Measurements from ENCODE around the gene SORCS3. TPM values are rescaled to one million over a fixed set of nuclear protein-coding genes. Genes with fewer than 3 reads are reported as not detected.

Gene SORCS3
- total and polyA plus RNA-seq, 10 of the 15 experiments (the other 5 are each of a cell fraction or from before 2014, with no cell fraction given): 0.01 to 0.04 (median 0.02) TPM; not detected in 7

GRCh38 chr10:105023211-105024111 is 382.4 kb downstream of the SORCS3 start:
- FAIRE-seq (no peak), ATAC-seq (no peak), DNase-seq (ENCODE audit: low read depth, low spot score) (no peak)
- no peak overlapping the region for H3K9ac ChIP-seq (ENCODE audit: control insufficient read depth, insufficient read depth, low read length)
- no peaks in the 10 kb centered on the region for H3K4me1 ChIP-seq (ENCODE audit: control insufficient read depth, insufficient read depth, low read length)
- ChIA-PET CTCF (no interaction called here), SMC1A (ENCODE audit: uncharacterized antibody, unreplicated experiment) (interaction anchor here (0.9 kb wide), 1 partner anchor 9 kb away, joined by 3 read pairs; no protein-coding TSS in a partner anchor), RAD21 (ENCODE audit: unreplicated experiment) (no interaction called here), POLR2A (no interaction called here)
- no peak overlapping the region for H3K4me2 ChIP-seq (ENCODE audit: control insufficient read depth, insufficient read depth)
- intact Hi-C loops (cut with micrococcal nuclease; ENCODE audit: unreplicated experiment) (no loop called here), in situ Hi-C loops (cut with MboI) (no loop called here)
- no peaks in the 10 kb centered on the region for H3K79me2 ChIP-seq (ENCODE audit: control insufficient read depth, insufficient read depth, low read length)
- no peak overlapping the region for H3K27ac ChIP-seq (ENCODE audit: control insufficient read depth, insufficient read depth)
- no peaks in the 10 kb centered on the region for H4K20me1 ChIP-seq (ENCODE audit: control insufficient read depth, insufficient read depth)
- no peak overlapping the region for H2AFZ ChIP-seq (ENCODE audit: control insufficient read depth, low read depth, low read length)
- BruUV-seq (replicated peaks): no TSS peak
- 2% methylated on average over 6 of the region's 6 CpGs for WGBS (ENCODE audit: insufficient coverage, insufficient replicate concordance, low lambda C conversion rate, missing lambda C conversion rate)
- no peaks in the 10 kb centered on the region for H3K36me3 ChIP-seq (ENCODE audit: control insufficient read depth in 2 of 2, insufficient read depth in 2 of 2, low read length in 1 of 2)
- H3K4me3 ChIP-seq: no peak overlapping the region
- H3K9me3 ChIP-seq (replicated peaks; ENCODE audit: control insufficient read depth, insufficient read depth, low read length): no peaks in the 10 kb centered on the region
- H3K27me3 ChIP-seq (replicated peaks in 1 of 2; ENCODE audit: control insufficient read depth in 2 of 2, insufficient read depth in 2 of 2, low read length in 1 of 2): no peaks in the 10 kb centered on the region; a peak in 1 of 4 replicates
- TF ChIP-seq MEF2B (IDR thresholded peaks at IDR 0.05; ENCODE audit: partially characterized antibody, poor library complexity, severe bottlenecking): no peak
- no peak for TF ChIP-seq NFYA (IDR thresholded peaks at IDR 0.05; ENCODE audit: borderline replicate concordance, low read depth, low read length)
- no peak for TF ChIP-seq SUZ12 (IDR thresholded peaks at IDR 0.05; ENCODE audit: unreplicated experiment)
- no peak for TF ChIP-seq MTA2 (IDR thresholded peaks at IDR 0.05; ENCODE audit: low read depth)
- TF ChIP-seq TARDBP (IDR thresholded peaks at IDR 0.05; ENCODE audit: borderline replicate concordance): no peak
- no peak for TF ChIP-seq USF2 (IDR thresholded peaks at IDR 0.05; ENCODE audit: borderline replicate concordance, low read depth, low read length)
- no peak for TF ChIP-seq POU2F2 (IDR thresholded peaks at IDR 0.05; ENCODE audit: borderline replicate concordance, low read depth, low read length)
- no peak for TF ChIP-seq ZBTB40 (IDR thresholded peaks at IDR 0.05; ENCODE audit: borderline replicate concordance)
- no peak for TF ChIP-seq IKZF2 (IDR thresholded peaks at IDR 0.05)
- TF ChIP-seq MXI1 (IDR thresholded peaks at IDR 0.05; ENCODE audit: low read depth, low read length): no peak
- TF ChIP-seq, protein P1, sequence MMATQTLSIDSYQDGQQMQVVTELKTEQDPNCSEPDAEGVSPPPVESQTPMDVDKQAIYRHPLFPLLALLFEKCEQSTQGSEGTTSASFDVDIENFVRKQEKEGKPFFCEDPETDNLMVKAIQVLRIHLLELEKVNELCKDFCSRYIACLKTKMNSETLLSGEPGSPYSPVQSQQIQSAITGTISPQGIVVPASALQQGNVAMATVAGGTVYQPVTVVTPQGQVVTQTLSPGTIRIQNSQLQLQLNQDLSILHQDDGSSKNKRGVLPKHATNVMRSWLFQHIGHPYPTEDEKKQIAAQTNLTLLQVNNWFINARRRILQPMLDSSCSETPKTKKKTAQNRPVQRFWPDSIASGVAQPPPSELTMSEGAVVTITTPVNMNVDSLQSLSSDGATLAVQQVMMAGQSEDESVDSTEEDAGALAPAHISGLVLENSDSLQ (IDR thresholded peaks at IDR 0.05): no peak
- TF ChIP-seq BCL3 (IDR thresholded peaks at IDR 0.05; ENCODE audit: borderline replicate concordance, insufficient read depth, low read depth, low read length, poor library complexity, severe bottlenecking): no peak
- no peak for TF ChIP-seq RFX5 (IDR thresholded peaks at IDR 0.05; ENCODE audit: low read depth, low read length)
- no peak for TF ChIP-seq HDAC6 (IDR thresholded peaks at IDR 0.05; ENCODE audit: unreplicated experiment)
- TF ChIP-seq CHD2 (IDR thresholded peaks at IDR 0.05; ENCODE audit: borderline replicate concordance, low read depth, low read length): no peak

Measured in GM12878 (cell line).